H1 (cell line): ENCODE measurements around the gene PLEKHS1. TPM values are rescaled to one million over a fixed set of nuclear protein-coding genes. Genes with fewer than 3 reads are reported as not detected.
A peak's percentile ranks its signal among the peaks of the same experiment; 100 is the strongest.

Source experiments
- CTCF ChIA-PET: fragments of 300-600 bp; sonication (Branson Sonifier 250); formaldehyde crosslinking; loops from one replicate; lab custom pipeline; 2021; ENCODE audit not compliant: partially characterized antibody; lab: Charles Lee
- POLR2A ChIA-PET: fragments of 300-600 bp; sonication (Branson Sonifier 250); formaldehyde crosslinking; loops from one replicate; lab custom pipeline; 2021; ENCODE audit warnings: inconsistent platforms; ENCODE audit not compliant: partially characterized antibody; lab: Charles Lee
- DNase-seq, 2 experiments: peaks; one replicate each; pipeline versions ENCODE4 v3.0.0 to v3.0.0-alpha.2; 2010 to 2022; ENCODE audit warnings: low spot score in 2 of 2, low read depth in 1 of 2, mixed read lengths in 1 of 2
- FAIRE-seq: peaks from 2 replicates; lab custom pipeline; 2011; peaks lifted over from hg19 to GRCh38; lab: Jason Lieb, UNC
- H2AFZ ChIP-seq: 2 replicates; pipeline ENCODE4 v1.8.1; 2012; ENCODE audit warnings: low read length, inconsistent platforms
- H2AK5ac ChIP-seq: 2 replicates; pipeline ENCODE4 v1.6.1; 2013; ENCODE audit warnings: low read depth, low read length
- H2BK120ac ChIP-seq: replicated peaks from 2 replicates; pipeline ENCODE3; 2013; ENCODE audit warnings: low read depth, low read length, inconsistent platforms
- H2BK12ac ChIP-seq: 2 replicates; pipeline ENCODE4 v1.6.1; 2013; ENCODE audit warnings: low read depth, low read length
- H2BK15ac ChIP-seq: 2 replicates; pipeline ENCODE4 v1.6.1; 2013; ENCODE audit warnings: low read length
- H2BK20ac ChIP-seq: 2 replicates; pipeline ENCODE4 v1.6.1; 2013; ENCODE audit warnings: low read length
- H2BK5ac ChIP-seq: 2 replicates; pipeline ENCODE4 v1.6.1; 2013; ENCODE audit warnings: low read depth, low read length
- H3K14ac ChIP-seq: 2 replicates; pipeline ENCODE4 v1.6.1; 2013; ENCODE audit warnings: inconsistent platforms; ENCODE audit not compliant: insufficient read length
- H3K18ac ChIP-seq: 2 replicates; pipeline ENCODE4 v1.6.1; 2013; ENCODE audit warnings: low read length; ENCODE audit errors: extremely low read depth
- H3K23ac ChIP-seq: 2 replicates; pipeline ENCODE4 v1.6.1; 2013; ENCODE audit warnings: inconsistent platforms; ENCODE audit not compliant: insufficient read length
- H3K23me2 ChIP-seq: 2 replicates; pipeline ENCODE4 v1.6.1; 2013; ENCODE audit warnings: low read depth, low read length
- H3K27ac ChIP-seq: 2 replicates; pipeline ENCODE4 v1.6.1; 2011; ENCODE audit warnings: low read depth, low read length, inconsistent platforms
- H3K27me3 ChIP-seq, 4 experiments: replicated peaks in 1 of 4; 1 replicate in 1 of 4; 2 replicates in 3 of 4; pipeline versions ENCODE4 v1.6.1 to v1.8.1; 2011 to 2013; ENCODE audit warnings: low read length in 3 of 4, mild to moderate bottlenecking in 3 of 4, inconsistent platforms in 2 of 4, mixed read lengths in 2 of 4, moderate library complexity in 1 of 4; ENCODE audit not compliant: control insufficient read depth in 3 of 4, insufficient read depth in 3 of 4; ENCODE audit errors: extremely low read depth in 1 of 4
- H3K36me3 ChIP-seq, 4 experiments: 2 replicates each; pipeline versions ENCODE4 v1.6.1 to v1.8.1; 2011 to 2013; ENCODE audit warnings: mild to moderate bottlenecking in 4 of 4, low read length in 3 of 4, moderate library complexity in 2 of 4, control low read depth in 1 of 4, inconsistent platforms in 1 of 4; ENCODE audit not compliant: insufficient read depth in 4 of 4, control insufficient read depth in 2 of 4
- H3K4ac ChIP-seq: replicated peaks from 2 replicates; pipeline ENCODE3; 2013; ENCODE audit warnings: low read length, low read depth, mixed read lengths, inconsistent platforms; ENCODE audit not compliant: insufficient read length
- H3K4me1 ChIP-seq, 4 experiments: replicated peaks in 1 of 4; 1 replicate in 1 of 4; 2 replicates in 3 of 4; pipeline versions ENCODE4 v1.6.1 to v1.8.1; 2011 to 2013; ENCODE audit warnings: low read length in 3 of 4, inconsistent platforms in 2 of 4, mixed read lengths in 1 of 4; ENCODE audit not compliant: insufficient read depth in 4 of 4, control insufficient read depth in 3 of 4
- H3K4me2 ChIP-seq, 2 experiments: 2 replicates each; pipeline versions ENCODE4 v1.6.1 to v1.8.1; 2011 to 2013; ENCODE audit warnings: low read depth in 2 of 2, low read length in 2 of 2, control low read depth in 1 of 2, inconsistent platforms in 1 of 2, mild to moderate bottlenecking in 1 of 2; ENCODE audit not compliant: insufficient read depth in 1 of 2
- H3K4me3 ChIP-seq, 4 experiments: fragments of 200-600, 300-600 bp in 1 of 4; sonication (generic), shearing (Covaris generic), sonication (Bioruptor Twin) in 1 of 4; 2 replicates each; pipeline versions ENCODE4 v1.5.1 to v1.8.1; 2011 to 2016; ENCODE audit warnings: low read length in 4 of 4, low read depth in 3 of 4, control low read depth in 2 of 4, inconsistent platforms in 2 of 4, mild to moderate bottlenecking in 2 of 4, mixed read lengths in 1 of 4, moderate library complexity in 1 of 4; ENCODE audit not compliant: insufficient read depth in 2 of 4; ENCODE audit errors: extremely low read depth in 1 of 4
- H3K56ac ChIP-seq: replicated peaks from 2 replicates; pipeline ENCODE3; 2013; ENCODE audit warnings: low read depth, mild to moderate bottlenecking, mixed read lengths, low read length, inconsistent platforms; ENCODE audit not compliant: insufficient read length
- H3K79me1 ChIP-seq: 2 replicates; pipeline ENCODE4 v1.6.1; 2013; ENCODE audit warnings: low read depth, low read length, control low read depth
- H3K79me2 ChIP-seq, 2 experiments: 2 replicates each; pipeline versions ENCODE4 v1.6.1 to v1.8.1; 2012 to 2013; ENCODE audit warnings: low read length in 2 of 2, mild to moderate bottlenecking in 2 of 2, inconsistent platforms in 1 of 2; ENCODE audit not compliant: insufficient read depth in 2 of 2, control insufficient read depth in 1 of 2
- H3K9ac ChIP-seq, 4 experiments: replicated peaks in 1 of 4; 1 replicate in 1 of 4; 2 replicates in 3 of 4; pipeline versions ENCODE4 v1.6.1 to v1.8.1; 2011 to 2013; ENCODE audit warnings: low read depth in 3 of 4, low read length in 3 of 4, control low read depth in 2 of 4, mild to moderate bottlenecking in 2 of 4, moderate library complexity in 2 of 4, inconsistent platforms in 1 of 4; ENCODE audit errors: extremely low read depth in 1 of 4
- H3K9me3 ChIP-seq, 2 experiments: 2 replicates each; pipeline versions ENCODE4 v1.6.1 to v1.8.1; 2012 to 2013; ENCODE audit warnings: mild to moderate bottlenecking in 2 of 2, moderate library complexity in 2 of 2, control low read depth in 1 of 2, inconsistent platforms in 1 of 2, low read depth in 1 of 2, low read length in 1 of 2, mixed read lengths in 1 of 2; ENCODE audit not compliant: insufficient read depth in 2 of 2
- H4K20me1 ChIP-seq, 2 experiments: replicated peaks in 1 of 2; 2 replicates each; pipeline versions ENCODE3 to v1.8.1; 2011 to 2013; ENCODE audit warnings: inconsistent platforms in 2 of 2, low read length in 2 of 2, mild to moderate bottlenecking in 1 of 2; ENCODE audit not compliant: insufficient read depth in 2 of 2, control insufficient read depth in 1 of 2
- H4K5ac ChIP-seq: 2 replicates; pipeline ENCODE4 v1.6.1; 2013; ENCODE audit warnings: low read length, low read depth, mixed read lengths, inconsistent platforms; ENCODE audit not compliant: insufficient read length
- H4K8ac ChIP-seq: 2 replicates; pipeline ENCODE4 v1.8.0; 2013; ENCODE audit warnings: mild to moderate bottlenecking, moderate library complexity, low read length, inconsistent platforms; ENCODE audit not compliant: insufficient read depth; ENCODE audit errors: extremely low read depth
- H4K91ac ChIP-seq: replicated peaks from 2 replicates; pipeline ENCODE3; 2013; ENCODE audit warnings: low read length, mixed read lengths, inconsistent platforms; ENCODE audit not compliant: insufficient read length
- CTCF ChIP-seq, 3 experiments: IDR thresholded peaks; 1 replicate in 2 of 3; 2 replicates in 1 of 3; pipeline versions ENCODE4 v1.5.1 to v1.6.1; 2011; ENCODE audit warnings: low read length in 3 of 3, mild to moderate bottlenecking in 3 of 3, inconsistent platforms in 2 of 3, low read depth in 1 of 3, moderate library complexity in 1 of 3; ENCODE audit not compliant: insufficient read depth in 1 of 3; ENCODE audit errors: control extremely low read depth in 1 of 3
- RBBP5 ChIP-seq: IDR thresholded peaks from 2 replicates; pipeline ENCODE4 v1.7.1; 2012; ENCODE audit warnings: low read depth, mild to moderate bottlenecking, inconsistent platforms, low read length, moderate library complexity, borderline replicate concordance
- WGBS, 2 experiments: shearing (Covaris generic) in 1 of 2; methylation state at CpG; one replicate each; pipeline versions ENCODE4 v1.1.6 to v1.1.7; 2013 to 2015; ENCODE audit warnings: low lambda C conversion rate in 2 of 2, mixed read lengths in 2 of 2, inconsistent platforms in 1 of 2, low coverage in 1 of 2, missing lambda C conversion rate in 1 of 2; ENCODE audit not compliant: insufficient replicate concordance in 2 of 2, insufficient coverage in 1 of 2, insufficient read length in 1 of 2; ENCODE audit errors: extremely low coverage in 1 of 2, missing lambda C conversion rate in 1 of 2; 5-methylcytosine and 5-hydroxymethylcytosine counted together
- polyA plus RNA-seq, 7 experiments: library from polyadenylated mRNA; depleted of rRNA in 3 of 7; stranded (reverse) in 5 of 7; unstranded in 2 of 7; fragments of >200 nt in 5 of 7; fragments of 200-250 nt in 2 of 7; gene quantifications; 1 replicate in 5 of 7; 2 replicates in 1 of 7; 4 replicates in 1 of 7; pipeline versions ENCODE4 v1.2.1 to v1.2.3, GENCODE V29; 2011 to 2013; ENCODE audit warnings: missing spikeins in 2 of 7, mixed read lengths in 2 of 7
- total RNA-seq: library from RNA; stranded (reverse); fragmentation: NEBNext Ultra II Directional; extraction: Animal tissue kit (Norgen Biotek cat#: 25700); gene quantifications from 2 replicates; pipeline ENCODE4 v1.2.1, GENCODE V29; 2021

Gene PLEKHS1
- total and polyA plus RNA-seq, 2 of the 8 experiments (the other 6 are each of a cell fraction or from before 2014, with no cell fraction given): not detected

- Histone ChIP-seq H3K9ac (no peak overlapping the region), H3K79me1 (no peaks in the 10 kb centered on the region), H2BK20ac (no peak overlapping the region), H4K20me1 (no peaks in the 10 kb centered on the region), H3K23ac (no peak overlapping the region), H2BK12ac (no peak overlapping the region), H3K79me2 (no peaks in the 10 kb centered on the region), H3K23me2 (no peaks in the 10 kb centered on the region), H3K36me3 (no peaks in the 10 kb centered on the region), H3K4me2 (no peak overlapping the region), H4K91ac (no peak overlapping the region), H3K27ac (no peak overlapping the region), H3K14ac (no peak overlapping the region), H3K4ac (no peak overlapping the region), H3K4me1 (peaks cover 0 to under 1% (median 0%) of the 10 kb centered on the region in 4 experiments; a peak in 1 of 7 replicates), H3K9me3 (no peaks in the 10 kb centered on the region), H2BK5ac (no peak overlapping the region), H4K8ac (no peak overlapping the region), H3K56ac (no peak overlapping the region), H3K27me3 (no peaks in the 10 kb centered on the region), H3K4me3 (no peak overlapping the region), H2BK120ac (no peak overlapping the region), H2AK5ac (no peak overlapping the region), H3K18ac (no peak overlapping the region), H2BK15ac (no peak overlapping the region), H4K5ac (no peak overlapping the region), H2AFZ (no peak overlapping the region)
- ChIA-PET POLR2A (no interaction called here), CTCF (interaction anchor here (1.1 to 1.9 kb wide), 3 partner anchors 19 to 32 kb away, joined by 3 to 5 read pairs (median 5); no protein-coding TSS in a partner anchor)
- 79% methylated on average over 4 of the region's 4 CpGs; no CpG with 5 or more reads in 1 of the 2 experiments for WGBS, 2 experiments
- peak in 2 of 3 experiments; percentile 12 to 23; a peak in 1 of 4 replicates for TF ChIP-seq CTCF (IDR thresholded peaks at IDR 0.05; ENCODE audit: control extremely low read depth in 1 of 3, insufficient read depth in 1 of 3, low read depth in 1 of 3, low read length in 3 of 3)
- no peak for TF ChIP-seq RBBP5
- DNase-seq (no peak), FAIRE-seq (no peak)
Observed at GRCh38 chr10:113775686-113776294, 24.3 kb downstream of the PLEKHS1 start.
